NCI-H2107 treated with DMSO at 0.1 percent for 48 hours (cell line): ENCODE results near the gene UAP1L1.
"Not testable (repeated sequence)": the region's sequence is repeated elsewhere in the genome, so short reads cannot be mapped to it uniquely, and the experiment has no call there.

Experiments used
- DNase-seq: peaks from one replicate; lab custom pipeline; 2025; ENCODE audit not compliant: unreplicated experiment; lab: John Stamatoyannopoulos, UW

UAP1L1 gene

GRCh38 chr9:137112564-137113384 lies 35.5 kb downstream of the UAP1L1 start:
- no peak for DNase-seq

GRCh38 chr9:137113385-137114159 lies 36.3 kb downstream of the UAP1L1 start:
- DNase-seq, result no peak

GRCh38 chr9:137114220-137114612 lies 36.9 kb downstream of the UAP1L1 start:
- DNase-seq, result no peak

- no peak for DNase-seq
Observed at GRCh38 chr9:137114613-137115393, 37.5 kb downstream of the UAP1L1 start, which contains the start of gene DPP7. DPP7 (minus strand) TSS chr9:137114733; CDS start chr9:137114713, 20 bp downstream.

- no peak for DNase-seq
Observed at GRCh38 chr9:137115394-137116026, 38.2 kb downstream of the UAP1L1 start.

GRCh38 chr9:137116027-137116507 lies 38.8 kb downstream of the UAP1L1 start:
- no peak for DNase-seq

- DNase-seq, result no peak
Observed at GRCh38 chr9:137116728-137117127, 39.4 kb downstream of the UAP1L1 start.

- no peak for DNase-seq
Observed at GRCh38 chr9:137117269-137117731, 40.0 kb downstream of the UAP1L1 start.

- DNase-seq, result not testable (repeated sequence)
Observed at GRCh38 chr9:137118092-137118603, 40.8 kb downstream of the UAP1L1 start.

- DNase-seq, result not testable (repeated sequence)
Observed at GRCh38 chr9:137121927-137122795, 44.8 kb downstream of the UAP1L1 start.

- DNase-seq, result not testable (repeated sequence)
Observed at GRCh38 chr9:137122796-137123467, 45.6 kb downstream of the UAP1L1 start.

- no peak for DNase-seq
Observed at GRCh38 chr9:137123468-137123837, 46.1 kb downstream of the UAP1L1 start.

GRCh38 chr9:137123952-137124462 lies 46.7 kb downstream of the UAP1L1 start:
- not testable (repeated sequence) for DNase-seq

- no peak for DNase-seq
Observed at GRCh38 chr9:137126786-137127185, 49.5 kb downstream of the UAP1L1 start.

- no peak for DNase-seq
Observed at GRCh38 chr9:137127301-137128157, 50.2 kb downstream of the UAP1L1 start.

- no peak for DNase-seq
Observed at GRCh38 chr9:137128158-137128861, 51.0 kb downstream of the UAP1L1 start.

GRCh38 chr9:137128862-137129455 lies 51.6 kb downstream of the UAP1L1 start:
- DNase-seq, result no peak
